ENCODE data around the gene NUDC. TPM values are rescaled to one million over a fixed set of nuclear protein-coding genes. Genes with fewer than 3 reads are reported as not detected.
"Not testable (repeated sequence)": the region's sequence is repeated elsewhere in the genome, so short reads cannot be mapped to it uniquely, and the experiment has no call there.

Gene NUDC
- 161 TPM for total RNA-seq (2021; ENCODE audit: unreplicated experiment)
- 340 TPM for polyA plus RNA-seq (2012; ENCODE audit: insufficient read length)
- Bru-seq, nascent RNA, result percentile 94 among the genes with signal in this experiment
- percentile 92 among the genes with signal in this experiment for BruChase-seq, experiment 1, labeled RNA remaining after a 2-hour chase
- percentile 94 among the genes with signal in this experiment for BruChase-seq, experiment 2, labeled RNA remaining after a 6-hour chase
- long read RNA-seq, transcript NUDC-201 (9 exons, 1,800 nt), result major isoform, 677 of 797 reads
- long read RNA-seq, partial matches to known transcripts, result 18 of 797 reads
- long read RNA-seq, other reads (novel, unspliced or antisense), result 102 of 797 reads

DNA sequence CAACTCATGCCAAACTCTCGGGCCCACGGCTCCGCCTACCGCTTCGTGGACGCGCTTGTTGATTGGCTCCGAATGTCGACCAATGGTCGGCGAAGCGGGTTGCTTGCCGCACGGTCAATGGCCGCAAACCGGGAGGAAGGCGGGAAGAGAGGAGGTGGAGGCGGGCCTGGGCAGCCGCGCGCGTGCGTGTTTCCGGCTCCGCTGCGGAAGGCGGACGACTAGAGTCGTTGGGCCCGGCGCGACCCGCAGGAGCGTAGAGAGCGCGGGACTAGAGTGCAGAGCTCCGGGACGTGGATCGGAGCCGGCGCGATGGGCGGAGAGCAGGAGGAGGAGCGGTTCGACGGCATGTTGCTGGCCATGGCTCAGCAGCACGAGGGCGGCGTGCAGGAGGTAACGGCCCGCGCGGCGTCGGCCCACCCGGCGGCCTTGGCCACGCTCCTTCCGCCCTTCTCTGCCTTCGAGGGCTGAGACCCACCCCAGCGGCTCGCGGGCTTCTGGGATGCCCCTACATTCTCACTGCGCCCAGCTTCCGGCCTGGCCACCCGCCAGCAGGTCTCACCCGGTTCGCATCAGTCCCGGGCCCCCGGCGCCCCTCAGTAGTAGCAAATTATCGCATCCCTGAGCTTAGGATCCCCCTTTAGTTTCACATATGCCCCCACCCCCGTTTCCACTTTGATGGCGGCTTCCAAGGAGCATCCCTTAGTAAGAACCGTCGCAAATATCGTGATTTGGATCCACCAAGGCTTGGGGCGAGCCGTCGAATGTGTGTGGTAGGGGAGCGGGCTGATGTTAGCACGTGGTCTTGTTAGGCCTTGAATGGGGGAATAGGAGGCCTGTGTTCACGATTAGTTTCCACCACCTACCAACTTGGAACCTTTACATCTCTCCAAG, at the start of gene NUDC:
NUDC (plus strand) TSS at position 204 of the 891 bp plus-strand sequence; CDS start at position 310, 106 bp downstream.
- H3K9me3 ChIP-seq (ENCODE audit: control insufficient read depth, insufficient read depth, low read depth, low read length), result no peaks in the 10 kb centered on the region
- TF ChIP-seq, protein P1, sequence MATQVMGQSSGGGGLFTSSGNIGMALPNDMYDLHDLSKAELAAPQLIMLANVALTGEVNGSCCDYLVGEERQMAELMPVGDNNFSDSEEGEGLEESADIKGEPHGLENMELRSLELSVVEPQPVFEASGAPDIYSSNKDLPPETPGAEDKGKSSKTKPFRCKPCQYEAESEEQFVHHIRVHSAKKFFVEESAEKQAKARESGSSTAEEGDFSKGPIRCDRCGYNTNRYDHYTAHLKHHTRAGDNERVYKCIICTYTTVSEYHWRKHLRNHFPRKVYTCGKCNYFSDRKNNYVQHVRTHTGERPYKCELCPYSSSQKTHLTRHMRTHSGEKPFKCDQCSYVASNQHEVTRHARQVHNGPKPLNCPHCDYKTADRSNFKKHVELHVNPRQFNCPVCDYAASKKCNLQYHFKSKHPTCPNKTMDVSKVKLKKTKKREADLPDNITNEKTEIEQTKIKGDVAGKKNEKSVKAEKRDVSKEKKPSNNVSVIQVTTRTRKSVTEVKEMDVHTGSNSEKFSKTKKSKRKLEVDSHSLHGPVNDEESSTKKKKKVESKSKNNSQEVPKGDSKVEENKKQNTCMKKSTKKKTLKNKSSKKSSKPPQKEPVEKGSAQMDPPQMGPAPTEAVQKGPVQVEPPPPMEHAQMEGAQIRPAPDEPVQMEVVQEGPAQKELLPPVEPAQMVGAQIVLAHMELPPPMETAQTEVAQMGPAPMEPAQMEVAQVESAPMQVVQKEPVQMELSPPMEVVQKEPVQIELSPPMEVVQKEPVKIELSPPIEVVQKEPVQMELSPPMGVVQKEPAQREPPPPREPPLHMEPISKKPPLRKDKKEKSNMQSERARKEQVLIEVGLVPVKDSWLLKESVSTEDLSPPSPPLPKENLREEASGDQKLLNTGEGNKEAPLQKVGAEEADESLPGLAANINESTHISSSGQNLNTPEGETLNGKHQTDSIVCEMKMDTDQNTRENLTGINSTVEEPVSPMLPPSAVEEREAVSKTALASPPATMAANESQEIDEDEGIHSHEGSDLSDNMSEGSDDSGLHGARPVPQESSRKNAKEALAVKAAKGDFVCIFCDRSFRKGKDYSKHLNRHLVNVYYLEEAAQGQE (IDR thresholded peaks at IDR 0.05; ENCODE audit: insufficient read depth in 1 of 2, low read depth in 2 of 2, low read length in 1 of 2), result no peak
- peak; percentile 86 for TF ChIP-seq POLR2AphosphoS5 (IDR thresholded peaks at IDR 0.05; ENCODE audit: low read depth, low read length)
- TF ChIP-seq, protein P2, sequence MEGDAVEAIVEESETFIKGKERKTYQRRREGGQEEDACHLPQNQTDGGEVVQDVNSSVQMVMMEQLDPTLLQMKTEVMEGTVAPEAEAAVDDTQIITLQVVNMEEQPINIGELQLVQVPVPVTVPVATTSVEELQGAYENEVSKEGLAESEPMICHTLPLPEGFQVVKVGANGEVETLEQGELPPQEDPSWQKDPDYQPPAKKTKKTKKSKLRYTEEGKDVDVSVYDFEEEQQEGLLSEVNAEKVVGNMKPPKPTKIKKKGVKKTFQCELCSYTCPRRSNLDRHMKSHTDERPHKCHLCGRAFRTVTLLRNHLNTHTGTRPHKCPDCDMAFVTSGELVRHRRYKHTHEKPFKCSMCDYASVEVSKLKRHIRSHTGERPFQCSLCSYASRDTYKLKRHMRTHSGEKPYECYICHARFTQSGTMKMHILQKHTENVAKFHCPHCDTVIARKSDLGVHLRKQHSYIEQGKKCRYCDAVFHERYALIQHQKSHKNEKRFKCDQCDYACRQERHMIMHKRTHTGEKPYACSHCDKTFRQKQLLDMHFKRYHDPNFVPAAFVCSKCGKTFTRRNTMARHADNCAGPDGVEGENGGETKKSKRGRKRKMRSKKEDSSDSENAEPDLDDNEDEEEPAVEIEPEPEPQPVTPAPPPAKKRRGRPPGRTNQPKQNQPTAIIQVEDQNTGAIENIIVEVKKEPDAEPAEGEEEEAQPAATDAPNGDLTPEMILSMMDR (IDR thresholded peaks at IDR 0.05), result no peak
- peak; percentile 81; the same call in 1 of the 2 replicates for TF ChIP-seq SIN3A (IDR thresholded peaks at IDR 0.05; ENCODE audit: borderline replicate concordance, insufficient read depth, low read depth, low read length)
- ATAC-seq (peak; percentile 98), DNase-seq (ENCODE audit: low read depth, low spot score) (peak; percentile 87)
- peak within 1 kb of the TSS; percentile 82 to 87 for H3K4me3 ChIP-seq (ENCODE audit: low read depth in 2 of 2, low read length in 2 of 2)
- H3K4me1 ChIP-seq (ENCODE audit: control insufficient read depth, insufficient read depth, low read length), result peaks cover 23% of the 10 kb centered on the region
- peak within 1 kb of the TSS; percentile 98 for H3K27ac ChIP-seq (ENCODE audit: low read length)
- no TSS peak for BruUV-seq (replicated peaks)
- POLR2A ChIA-PET, result interaction anchor here (0.5 to 1.0 kb wide), 5 partner anchors 9 to 557 kb away, joined by 3 to 10 read pairs (median 6); no protein-coding TSS in a partner anchor
- intact Hi-C loops (cut with micrococcal nuclease; ENCODE audit: unreplicated experiment) (no loop called here), in situ Hi-C loops (cut with HindIII; ENCODE audit: low pct_unique_long_range_greater_than_20kb, low sequenced_read_pairs) (no loop called here)
- CTCF ChIA-PET, result no interaction called here
- peaks cover 28% of the 10 kb centered on the region for H3K36me3 ChIP-seq (ENCODE audit: control insufficient read depth, insufficient read depth, low read length)
- H3K27me3 ChIP-seq (ENCODE audit: control insufficient read depth, insufficient read depth, low read length), result no peaks in the 10 kb centered on the region

DNA sequence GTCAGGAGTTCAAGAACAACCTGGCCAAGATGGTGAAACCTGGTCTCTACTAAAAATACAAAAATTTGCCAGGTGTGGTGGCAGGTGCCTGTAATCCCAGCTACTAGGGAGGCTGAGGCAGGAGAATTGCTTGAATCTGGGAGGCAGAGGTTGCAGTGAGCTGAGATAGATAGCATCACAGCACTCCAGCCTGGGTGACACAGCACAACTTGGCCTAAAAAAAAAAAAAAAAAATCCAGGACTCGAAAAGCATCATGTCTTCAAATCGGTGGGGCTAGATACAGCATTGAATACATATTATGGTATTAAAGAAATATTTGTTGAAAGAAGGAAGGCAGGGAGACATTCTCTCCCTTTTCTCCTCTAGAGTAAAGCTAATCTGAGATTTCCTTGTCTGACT, 48.4 kb upstream of the NUDC start:
- H3K4me3 ChIP-seq (ENCODE audit: low read depth in 2 of 2, low read length in 2 of 2); H3K27me3 ChIP-seq (ENCODE audit: control insufficient read depth, insufficient read depth, low read length); H3K27ac ChIP-seq (ENCODE audit: low read length); H3K36me3 ChIP-seq (ENCODE audit: control insufficient read depth, insufficient read depth, low read length); intact Hi-C loops (cut with micrococcal nuclease; ENCODE audit: unreplicated experiment); H3K4me1 ChIP-seq (ENCODE audit: control insufficient read depth, insufficient read depth, low read length); H3K9me3 ChIP-seq (ENCODE audit: control insufficient read depth, insufficient read depth, low read depth, low read length); BruUV-seq (replicated peaks); in situ Hi-C loops (cut with HindIII; ENCODE audit: low pct_unique_long_range_greater_than_20kb, low sequenced_read_pairs); ATAC-seq; DNase-seq (ENCODE audit: low read depth, low spot score): not testable (repeated sequence)
- ChIA-PET POLR2A (interaction anchor here (0.9 kb wide), 1 partner anchor 8 kb away, joined by 3 read pairs; no protein-coding TSS in a partner anchor), CTCF (interaction anchor here (0.7 kb wide), 1 partner anchor 18 kb away, joined by 6 read pairs; no protein-coding TSS in a partner anchor)

All from Panc1 (cell line).